ENCODE results near the gene ROS1.
"Not testable (repeated sequence)": the region's sequence is repeated elsewhere in the genome, so short reads cannot be mapped to it uniquely, and the experiment has no call there.

Gene ROS1

DNA sequence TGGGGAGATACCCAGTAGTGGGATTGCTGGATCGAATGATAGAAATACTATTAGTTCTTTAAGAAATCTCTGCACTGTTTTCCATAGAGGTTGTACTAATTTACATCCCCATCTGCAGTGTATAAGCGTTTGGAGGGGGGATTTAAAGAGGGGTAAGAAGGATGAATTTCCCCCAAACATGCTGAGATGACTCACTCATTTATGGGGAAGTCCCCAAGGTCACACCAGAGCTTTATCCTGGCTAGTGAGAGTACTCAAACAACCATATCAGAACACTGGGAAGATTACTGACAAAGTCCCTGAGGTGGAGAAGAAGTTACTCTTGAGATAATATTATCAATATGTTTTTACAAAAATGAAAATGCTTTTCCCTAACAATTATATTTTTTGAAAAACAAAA, 44.0 kb downstream of the ROS1 start:
- H3K27ac Mint-ChIP-seq = no peak overlapping the region
- DNase-seq (ENCODE audit: low spot score in 2 of 2) (no peak), ATAC-seq (ENCODE audit: low read depth) (no peak)
- H3K27me3 Mint-ChIP-seq = peaks cover 3% of the 10 kb centered on the region
- H3K4me3 Mint-ChIP-seq = no peak overlapping the region
- H3K36me3 Mint-ChIP-seq = no peaks in the 10 kb centered on the region
- no peaks in the 10 kb centered on the region for H3K9me3 Mint-ChIP-seq
- H3K4me1 Mint-ChIP-seq = no peaks in the 10 kb centered on the region

DNA sequence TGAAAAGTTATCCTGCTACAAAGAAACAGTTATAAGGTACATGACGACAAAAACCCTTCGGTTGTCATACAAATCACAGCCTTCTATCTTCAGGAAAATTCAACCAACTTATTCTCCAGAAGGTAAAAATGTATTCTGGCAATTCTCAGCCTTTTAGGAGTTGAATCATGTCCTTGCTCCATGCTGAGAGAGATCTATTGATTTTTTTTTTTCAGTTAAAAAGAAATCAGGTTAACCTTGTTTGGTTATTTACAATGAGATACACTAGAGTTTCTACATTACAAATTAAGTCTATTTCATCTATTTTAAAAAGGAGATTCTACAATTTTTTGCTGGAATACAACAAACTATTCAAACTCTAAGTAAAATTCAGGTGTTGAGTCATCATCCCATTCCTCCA, 45.4 kb downstream of the ROS1 start:
- no peak for ATAC-seq (ENCODE audit: low read depth)
- no peaks in the 10 kb centered on the region for H3K9me3 Mint-ChIP-seq
- no peak overlapping the region for H3K27ac Mint-ChIP-seq
- H3K27me3 Mint-ChIP-seq = peaks cover 3% of the 10 kb centered on the region
- no peak overlapping the region for H3K4me3 Mint-ChIP-seq
- no peaks in the 10 kb centered on the region for H3K4me1 Mint-ChIP-seq
- DNase-seq (ENCODE audit: low spot score in 2 of 2) = no peak
- no peaks in the 10 kb centered on the region for H3K36me3 Mint-ChIP-seq

GRCh38 chr6:117375446-117375845, 50.3 kb downstream of the ROS1 start:
- ATAC-seq (ENCODE audit: low read depth) (no peak), DNase-seq (ENCODE audit: low spot score in 2 of 2) (no peak)
- H3K27me3 Mint-ChIP-seq = peaks cover 5% of the 10 kb centered on the region
- no peak overlapping the region for H3K27ac Mint-ChIP-seq
- no peaks in the 10 kb centered on the region for H3K36me3 Mint-ChIP-seq
- H3K4me3 Mint-ChIP-seq = no peak overlapping the region
- H3K9me3 Mint-ChIP-seq = peaks cover 4% of the 10 kb centered on the region
- H3K4me1 Mint-ChIP-seq = no peaks in the 10 kb centered on the region

DNA sequence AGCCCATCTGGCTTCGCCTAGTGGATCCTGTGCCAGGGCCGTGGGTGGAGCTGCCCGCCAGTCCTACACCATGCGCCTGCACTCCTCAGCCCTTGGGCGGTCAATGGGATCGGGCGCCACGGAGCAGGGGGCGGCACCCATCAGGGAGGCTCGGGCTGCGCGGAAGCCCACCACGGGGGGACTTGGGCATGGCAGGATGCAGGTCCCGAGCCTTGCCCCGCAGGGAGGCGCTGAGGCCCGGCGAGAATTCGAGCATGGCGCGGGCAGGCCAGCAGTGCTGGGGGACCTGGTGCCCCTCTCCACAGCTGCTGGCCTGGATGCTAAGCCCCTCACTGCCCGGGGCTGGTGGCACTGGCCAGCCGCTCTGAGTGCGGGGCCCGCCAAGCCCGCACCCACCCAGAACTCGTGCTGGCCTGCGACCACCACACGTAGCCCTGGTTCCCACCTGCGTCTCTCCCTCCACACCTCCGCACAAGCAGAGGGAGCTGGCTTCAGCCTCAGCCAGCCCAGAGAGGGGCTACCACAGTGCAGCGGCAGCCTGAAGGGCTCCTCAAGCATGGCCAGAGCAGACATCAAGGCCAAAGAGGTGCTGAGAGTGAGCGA, 52.4 kb downstream of the ROS1 start:
- DNase-seq (ENCODE audit: low spot score in 2 of 2) (no peak), ATAC-seq (ENCODE audit: low read depth) (no peak)
- Mint-ChIP-seq H3K27ac (no peak overlapping the region), H3K4me1 (no peaks in the 10 kb centered on the region), H3K27me3 (peaks cover 5% of the 10 kb centered on the region), H3K4me3 (no peak overlapping the region), H3K9me3 (peaks cover 4% of the 10 kb centered on the region), H3K36me3 (no peaks in the 10 kb centered on the region)

DNA sequence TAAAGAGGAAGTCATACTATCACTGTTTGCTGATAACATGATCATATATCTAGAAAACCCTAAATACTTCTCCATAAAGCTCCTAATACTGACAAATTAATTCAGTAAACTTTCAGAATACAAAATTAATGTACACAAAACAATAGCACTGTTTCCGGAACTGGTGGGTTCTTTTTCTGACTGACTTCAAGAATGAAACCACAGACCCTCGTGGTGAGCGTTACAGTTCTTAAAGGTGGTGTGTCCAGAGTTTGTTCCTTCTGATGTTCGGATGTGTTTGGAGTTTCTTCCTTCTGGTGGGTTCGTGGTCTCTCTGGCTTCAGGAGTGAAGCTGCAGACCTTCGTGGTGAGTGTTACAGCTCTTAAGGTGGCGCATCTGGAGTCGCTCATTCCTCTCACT, 53.5 kb downstream of the ROS1 start:
- H3K4me1 Mint-ChIP-seq; H3K27me3 Mint-ChIP-seq; DNase-seq (ENCODE audit: low spot score in 2 of 2); H3K4me3 Mint-ChIP-seq; H3K27ac Mint-ChIP-seq; H3K36me3 Mint-ChIP-seq; ATAC-seq (ENCODE audit: low read depth); H3K9me3 Mint-ChIP-seq: not testable (repeated sequence)

GRCh38 chr6:117371492-117371891, 54.2 kb downstream of the ROS1 start:
- ATAC-seq (ENCODE audit: low read depth) (no peak), DNase-seq (ENCODE audit: low spot score in 2 of 2) (no peak)
- H3K4me1 Mint-ChIP-seq = no peaks in the 10 kb centered on the region
- no peak overlapping the region for H3K27ac Mint-ChIP-seq
- peaks cover 4% of the 10 kb centered on the region for H3K9me3 Mint-ChIP-seq
- no peak overlapping the region for H3K4me3 Mint-ChIP-seq
- H3K27me3 Mint-ChIP-seq = peaks cover 5% of the 10 kb centered on the region
- H3K36me3 Mint-ChIP-seq = no peaks in the 10 kb centered on the region

GRCh38 chr6:117359581-117359980, 66.2 kb downstream of the ROS1 start:
- H3K36me3 Mint-ChIP-seq = no peaks in the 10 kb centered on the region
- no peak overlapping the region for H3K27ac Mint-ChIP-seq
- ATAC-seq (ENCODE audit: low read depth) = no peak
- no peaks in the 10 kb centered on the region for H3K4me1 Mint-ChIP-seq
- H3K4me3 Mint-ChIP-seq = no peak overlapping the region
- no peak for DNase-seq (ENCODE audit: low spot score in 2 of 2)
- peaks cover 1% of the 10 kb centered on the region for H3K9me3 Mint-ChIP-seq
- peaks cover 8% of the 10 kb centered on the region for H3K27me3 Mint-ChIP-seq

DNA sequence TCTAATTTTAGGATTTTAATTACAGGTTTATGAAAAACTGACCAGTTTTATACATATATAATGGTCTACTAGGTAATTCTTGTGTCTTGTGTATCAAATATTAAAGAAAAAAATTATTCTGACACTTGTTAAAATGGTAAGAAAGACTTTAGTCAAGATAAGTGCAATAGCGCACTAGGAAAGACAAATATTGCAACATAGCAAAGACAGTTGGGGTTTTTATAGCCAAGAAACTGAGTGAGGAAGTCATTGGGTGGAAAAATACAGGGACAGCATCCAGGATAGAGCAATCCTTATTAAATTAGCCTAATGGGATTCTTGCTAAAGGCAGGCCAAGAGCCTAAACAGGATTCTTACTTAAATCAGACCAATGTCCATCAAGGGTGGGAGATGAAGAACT, 71.1 kb downstream of the ROS1 start:
- Mint-ChIP-seq H3K4me1 (no peaks in the 10 kb centered on the region), H3K4me3 (no peak overlapping the region), H3K9me3 (peaks cover 1% of the 10 kb centered on the region), H3K36me3 (no peaks in the 10 kb centered on the region), H3K27me3 (peaks cover 11% of the 10 kb centered on the region), H3K27ac (no peak overlapping the region)
- no peak for ATAC-seq (ENCODE audit: low read depth)
- no peak for DNase-seq (ENCODE audit: low spot score in 2 of 2)

DNA sequence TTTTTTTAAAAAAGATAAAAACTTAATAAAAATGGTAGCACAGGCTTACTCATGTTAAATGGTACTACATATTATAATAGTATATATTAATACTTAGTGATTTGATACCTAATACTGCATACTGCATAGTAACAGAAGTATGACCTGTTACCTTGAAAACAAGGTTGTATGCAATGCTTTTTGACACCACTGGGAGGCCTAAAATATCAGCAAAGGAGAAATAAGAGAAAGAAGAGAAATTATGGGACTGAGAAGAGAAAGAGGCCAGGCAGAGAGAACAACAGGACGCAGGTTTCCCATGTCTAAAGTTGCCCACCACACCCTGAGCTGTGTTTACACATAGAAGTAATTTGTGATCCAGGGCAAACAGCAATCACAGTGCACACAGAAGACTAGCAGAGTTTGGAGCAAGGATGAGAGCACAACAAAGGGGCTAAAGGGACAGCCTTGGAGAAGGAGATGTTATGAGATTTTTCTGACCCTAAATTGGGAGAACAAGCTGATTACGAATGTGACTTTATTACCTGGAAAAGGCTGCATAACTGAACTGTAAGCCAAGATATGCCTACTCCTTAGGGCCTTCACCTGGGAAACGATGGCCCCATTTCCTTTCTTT, 73.2 kb downstream of the ROS1 start:
- no peak overlapping the region for H3K4me3 Mint-ChIP-seq
- peaks cover 3% of the 10 kb centered on the region for H3K27me3 Mint-ChIP-seq

DNA sequence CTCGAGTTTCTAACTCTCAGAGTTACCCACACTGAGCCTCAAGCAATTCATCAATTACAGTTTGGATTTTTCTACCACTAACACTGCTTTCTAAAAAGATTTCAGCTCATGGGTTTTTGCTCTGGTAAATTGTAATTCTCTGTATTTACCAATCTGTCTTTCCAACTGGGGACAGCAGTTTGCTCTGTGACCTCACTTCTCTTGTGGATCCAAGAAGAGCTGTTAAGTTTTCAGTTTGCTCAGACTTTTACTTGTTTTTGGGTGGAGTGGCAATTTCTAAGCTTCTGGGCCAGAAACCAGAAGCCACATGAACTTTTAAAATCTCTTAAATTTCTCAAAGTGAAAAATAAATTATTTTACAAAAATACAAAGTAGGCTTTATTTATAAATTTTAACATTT, 74.2 kb downstream of the ROS1 start:
- peaks cover 4% of the 10 kb centered on the region for H3K27me3 Mint-ChIP-seq
- DNase-seq (ENCODE audit: low spot score in 2 of 2) = no peak
- H3K36me3 Mint-ChIP-seq = no peaks in the 10 kb centered on the region
- ATAC-seq (ENCODE audit: low read depth) = no peak
- H3K4me3 Mint-ChIP-seq = no peak overlapping the region
- H3K4me1 Mint-ChIP-seq = peaks cover 3% of the 10 kb centered on the region
- H3K27ac Mint-ChIP-seq = no peak overlapping the region
- no peaks in the 10 kb centered on the region for H3K9me3 Mint-ChIP-seq

More for the DNA sequence above, 73.2 kb downstream of the ROS1 start:
- ATAC-seq (ENCODE audit: low read depth) (no peak), DNase-seq (ENCODE audit: low spot score in 2 of 2) (no peak)
- H3K27ac Mint-ChIP-seq = no peak overlapping the region
- H3K4me1 Mint-ChIP-seq = no peaks in the 10 kb centered on the region
- no peaks in the 10 kb centered on the region for H3K36me3 Mint-ChIP-seq
- H3K9me3 Mint-ChIP-seq = no peaks in the 10 kb centered on the region

- Mint-ChIP-seq H3K4me3 (no peak overlapping the region), H3K36me3 (no peaks in the 10 kb centered on the region), H3K27ac (no peak overlapping the region), H3K4me1 (peaks cover 5% of the 10 kb centered on the region), H3K27me3 (peaks cover 8% of the 10 kb centered on the region), H3K9me3 (no peaks in the 10 kb centered on the region)
- no peak for ATAC-seq (ENCODE audit: low read depth)
- DNase-seq (ENCODE audit: low spot score in 2 of 2) = no peak
Measured at GRCh38 chr6:117346142-117346930, 79.4 kb downstream of the ROS1 start.

GRCh38 chr6:117345292-117345610, 80.5 kb downstream of the ROS1 start:
- Mint-ChIP-seq H3K4me1 (peaks cover 5% of the 10 kb centered on the region), H3K4me3 (no peak overlapping the region), H3K9me3 (no peaks in the 10 kb centered on the region), H3K27me3 (peaks cover 9% of the 10 kb centered on the region), H3K27ac (no peak overlapping the region), H3K36me3 (no peaks in the 10 kb centered on the region)
- ATAC-seq (ENCODE audit: low read depth) = no peak
- DNase-seq (ENCODE audit: low spot score in 2 of 2) = no peak

GRCh38 chr6:117344444-117345291, 81.1 kb downstream of the ROS1 start:
- ATAC-seq (ENCODE audit: low read depth) (no peak), DNase-seq (ENCODE audit: low spot score in 2 of 2) (no peak)
- Mint-ChIP-seq H3K4me3 (no peak overlapping the region), H3K27ac (no peak overlapping the region), H3K4me1 (peaks cover 5% of the 10 kb centered on the region), H3K36me3 (no peaks in the 10 kb centered on the region), H3K9me3 (no peaks in the 10 kb centered on the region), H3K27me3 (peaks cover 9% of the 10 kb centered on the region)

- Mint-ChIP-seq H3K4me1 (no peaks in the 10 kb centered on the region), H3K27me3 (peaks cover 3% of the 10 kb centered on the region), H3K9me3 (no peaks in the 10 kb centered on the region), H3K4me3 (no peak overlapping the region), H3K27ac (no peak overlapping the region), H3K36me3 (no peaks in the 10 kb centered on the region)
- ATAC-seq (ENCODE audit: low read depth) (no peak), DNase-seq (ENCODE audit: low spot score in 2 of 2) (no peak)
Measured at GRCh38 chr6:117338567-117338966, 87.2 kb downstream of the ROS1 start.

All from memory B cell (primary cell).